OCI-M2 (cell line): ENCODE results near the gene NUP188.
"Not testable (repeated sequence)": the region's sequence is repeated elsewhere in the genome, so short reads cannot be mapped to it uniquely, and the experiment has no call there.

Experiments used
- DNase-seq: peaks from one replicate; lab custom pipeline; 2025; ENCODE audit not compliant: unreplicated experiment; lab: John Stamatoyannopoulos, UW

NUP188 gene

GRCh38 chr9:129027685-129028191 is 80.2 kb downstream of the NUP188 start:
- DNase-seq = no peak

- peak; percentile 40 for DNase-seq
Measured at GRCh38 chr9:129028192-129028966, 80.9 kb downstream of the NUP188 start, which contains the start of gene SH3GLB2. SH3GLB2 (minus strand) TSS chr9:129028331; CDS start chr9:129028154, 177 bp downstream.

GRCh38 chr9:129030191-129030590 is 82.7 kb downstream of the NUP188 start:
- DNase-seq = no peak

- DNase-seq = no peak
Measured at GRCh38 chr9:129031514-129031913, 84.0 kb downstream of the NUP188 start.

GRCh38 chr9:129032541-129033159 is 85.2 kb downstream of the NUP188 start:
- no peak for DNase-seq

GRCh38 chr9:129033216-129033615 is 85.7 kb downstream of the NUP188 start:
- no peak for DNase-seq

- DNase-seq = not testable (repeated sequence)
Measured at GRCh38 chr9:129035838-129036237, 88.3 kb downstream of the NUP188 start.

- DNase-seq = peak; percentile 88
Measured at GRCh38 chr9:129036241-129036922, 88.9 kb downstream of the NUP188 start, which contains the start of gene MIGA2. MIGA2 (plus strand) TSS chr9:129036626; CDS start chr9:129040595, 3,969 bp downstream.

GRCh38 chr9:129036923-129037766 is 89.6 kb downstream of the NUP188 start:
- DNase-seq = no peak

- no peak for DNase-seq
Measured at GRCh38 chr9:129037767-129038098, 90.2 kb downstream of the NUP188 start.

- no peak for DNase-seq
Measured at GRCh38 chr9:129038109-129038852, 90.8 kb downstream of the NUP188 start.

- DNase-seq = no peak
Measured at GRCh38 chr9:129040113-129040643, 92.7 kb downstream of the NUP188 start.

GRCh38 chr9:129042016-129042415 is 94.5 kb downstream of the NUP188 start:
- no peak for DNase-seq

- no peak for DNase-seq
Measured at GRCh38 chr9:129052592-129052991, 105.1 kb downstream of the NUP188 start.

- no peak for DNase-seq
Measured at GRCh38 chr9:129053020-129053419, 105.5 kb downstream of the NUP188 start.

- no peak for DNase-seq
Measured at GRCh38 chr9:129054163-129054851, 106.8 kb downstream of the NUP188 start.
